Hematopoietic multipotent progenitor cell treated with erythropoietin and hydrocortisone succinate and interleukin-3 and kit ligand, for 17 days (in vitro differentiated cells): Measurements from ENCODE around the gene ZBP1.
A peak's percentile ranks its signal among the peaks of the same experiment; 100 is the strongest.

ENCODE experiments used
- DNase-seq: peaks from one replicate; pipeline ENCODE4 v3.0.0-alpha.2; 2015; ENCODE audit warnings: low spot score

Gene ZBP1

GRCh38 chr20:57598491-57598890 lies 21.7 kb downstream of the ZBP1 start:
- no peak for DNase-seq

GRCh38 chr20:57598060-57598459 lies 22.2 kb downstream of the ZBP1 start:
- DNase-seq = no peak

GRCh38 chr20:57596998-57597939 lies 23.0 kb downstream of the ZBP1 start:
- peak; percentile 53 for DNase-seq

GRCh38 chr20:57596358-57596757 lies 23.9 kb downstream of the ZBP1 start:
- DNase-seq = no peak

- DNase-seq = no peak
These were observed 24.9 kb downstream of the ZBP1 start for GRCh38 chr20:57595041-57596030.

- DNase-seq = peak; percentile 60
These were observed 25.9 kb downstream of the ZBP1 start for GRCh38 chr20:57594092-57594951.

- no peak for DNase-seq
These were observed 26.9 kb downstream of the ZBP1 start for GRCh38 chr20:57593134-57593886.

GRCh38 chr20:57592263-57593092 lies 27.7 kb downstream of the ZBP1 start:
- no peak for DNase-seq

GRCh38 chr20:57591289-57592229 lies 28.7 kb downstream of the ZBP1 start:
- DNase-seq = no peak

- DNase-seq = no peak
These were observed 29.5 kb downstream of the ZBP1 start for GRCh38 chr20:57590485-57591288.

GRCh38 chr20:57589728-57590484 lies 30.3 kb downstream of the ZBP1 start:
- DNase-seq = no peak

GRCh38 chr20:57589123-57589727 lies 31.0 kb downstream of the ZBP1 start:
- DNase-seq = no peak

- DNase-seq = no peak
These were observed 31.6 kb downstream of the ZBP1 start for GRCh38 chr20:57588596-57588995.

- DNase-seq = no peak
These were observed 32.2 kb downstream of the ZBP1 start for GRCh38 chr20:57587989-57588377.

- no peak for DNase-seq
These were observed 32.8 kb downstream of the ZBP1 start for GRCh38 chr20:57587278-57587988.

- no peak for DNase-seq
These were observed 33.3 kb downstream of the ZBP1 start for GRCh38 chr20:57586943-57587277.
